H9 (cell line): Measurements from ENCODE around the gene CDH13. TPM values are rescaled to one million over a fixed set of nuclear protein-coding genes. Genes with fewer than 3 reads are reported as not detected.

ENCODE experiments used
- DNase-seq: peaks from one replicate; pipeline ENCODE4 v3.0.0-alpha.2; 2017
- H2AFZ ChIP-seq: one replicate; pipeline ENCODE4 v1.6.1; 2013; ENCODE audit warnings: mild to moderate bottlenecking, low read length, control low read depth, moderate library complexity
- H2AK5ac ChIP-seq: 2 replicates; pipeline ENCODE4 v1.6.1; 2013; ENCODE audit warnings: low read length, control low read depth, mixed read lengths; ENCODE audit not compliant: insufficient read length
- H2BK120ac ChIP-seq: one replicate; pipeline ENCODE4 v1.6.1; 2013; ENCODE audit warnings: low read depth, mild to moderate bottlenecking, low read length, control low read depth, inconsistent platforms; ENCODE audit not compliant: poor library complexity, severe bottlenecking
- H2BK12ac ChIP-seq: 2 replicates; pipeline ENCODE4 v1.6.1; 2013; ENCODE audit warnings: low read length, control low read depth, mixed read lengths, low read depth; ENCODE audit not compliant: insufficient read length
- H2BK15ac ChIP-seq: 2 replicates; pipeline ENCODE4 v1.6.1; 2013; ENCODE audit warnings: low read depth, low read length, control low read depth
- H2BK20ac ChIP-seq: one replicate; pipeline ENCODE4 v1.6.1; 2013; ENCODE audit warnings: low read depth, mild to moderate bottlenecking, low read length, control low read depth, inconsistent platforms; ENCODE audit not compliant: poor library complexity, severe bottlenecking
- H2BK5ac ChIP-seq: 2 replicates; pipeline ENCODE4 v1.6.1; 2013; ENCODE audit warnings: low read length, control low read depth, mixed read lengths; ENCODE audit not compliant: insufficient read length
- H3K14ac ChIP-seq: 2 replicates; pipeline ENCODE4 v1.6.1; 2013; ENCODE audit warnings: low read length, control low read depth; ENCODE audit not compliant: insufficient read depth
- H3K18ac ChIP-seq: 2 replicates; pipeline ENCODE4 v1.6.1; 2013; ENCODE audit warnings: low read depth, mild to moderate bottlenecking, mixed read lengths, low read length, control low read depth; ENCODE audit not compliant: insufficient read length
- H3K23ac ChIP-seq: 2 replicates; pipeline ENCODE4 v1.6.1; 2013; ENCODE audit warnings: low read length, control low read depth, mixed read lengths, low read depth; ENCODE audit not compliant: insufficient read length
- H3K23me2 ChIP-seq: 2 replicates; pipeline ENCODE4 v1.6.1; 2013; ENCODE audit warnings: low read depth, mild to moderate bottlenecking, mixed read lengths, low read length, control low read depth; ENCODE audit not compliant: insufficient read length, poor library complexity, severe bottlenecking
- H3K27ac ChIP-seq: 2 replicates; pipeline ENCODE4 v1.5.1; 2013; ENCODE audit warnings: low read length, control low read depth, mixed read lengths, low read depth; ENCODE audit not compliant: insufficient read length
- H3K27me3 ChIP-seq: 2 replicates; pipeline ENCODE4 v1.6.1; 2013; ENCODE audit warnings: low read length, control low read depth, inconsistent platforms; ENCODE audit not compliant: insufficient read depth
- H3K4ac ChIP-seq: 2 replicates; pipeline ENCODE4 v1.6.1; 2013; ENCODE audit warnings: low read depth, mild to moderate bottlenecking, control low read depth, inconsistent platforms, low read length, moderate library complexity
- H3K4me1 ChIP-seq: 2 replicates; pipeline ENCODE4 v1.6.1; 2013; ENCODE audit warnings: low read length, control low read depth, inconsistent platforms; ENCODE audit not compliant: insufficient read depth
- H3K4me2 ChIP-seq: 2 replicates; pipeline ENCODE4 v1.6.1; 2013; ENCODE audit warnings: low read length, control low read depth, mixed read lengths; ENCODE audit not compliant: insufficient read length, insufficient read depth
- H3K56ac ChIP-seq: 2 replicates; pipeline ENCODE4 v1.6.1; 2013; ENCODE audit warnings: low read depth, mild to moderate bottlenecking, mixed read lengths, low read length, control low read depth; ENCODE audit not compliant: insufficient read length
- H3K79me1 ChIP-seq: 2 replicates; pipeline ENCODE4 v1.6.1; 2013; ENCODE audit warnings: low read depth, mild to moderate bottlenecking, moderate library complexity, low read length, control low read depth, inconsistent platforms; ENCODE audit not compliant: insufficient read depth, poor library complexity, severe bottlenecking
- H3K79me2 ChIP-seq: 2 replicates; pipeline ENCODE4 v1.6.1; 2013; ENCODE audit warnings: low read length, control low read depth, inconsistent platforms; ENCODE audit not compliant: insufficient read depth
- H3K9ac ChIP-seq: 2 replicates; pipeline ENCODE4 v1.6.1; 2013; ENCODE audit warnings: low read length, control low read depth, mixed read lengths; ENCODE audit not compliant: insufficient read length; ENCODE audit errors: extremely low read depth
- H3K9me3 ChIP-seq: one replicate; pipeline ENCODE4 v1.6.1; 2013; ENCODE audit warnings: low read depth, low read length, inconsistent platforms; ENCODE audit not compliant: control insufficient read depth
- H3T11ph ChIP-seq: one replicate; pipeline ENCODE4 v1.6.1; 2013; ENCODE audit warnings: mild to moderate bottlenecking, low read length, control low read depth, inconsistent platforms
- H4K20me1 ChIP-seq: one replicate; pipeline ENCODE4 v1.6.1; 2013; ENCODE audit not compliant: control insufficient read depth, insufficient read length, insufficient read depth
- H4K5ac ChIP-seq: 2 replicates; pipeline ENCODE4 v1.6.1; 2013; ENCODE audit warnings: low read depth, mild to moderate bottlenecking, mixed read lengths, low read length, control low read depth; ENCODE audit not compliant: insufficient read length
- H4K8ac ChIP-seq: replicated peaks from 2 replicates; pipeline ENCODE4 v1.6.1; 2013; ENCODE audit warnings: low read length, control low read depth, mixed read lengths, low read depth; ENCODE audit not compliant: insufficient read length
- H4K91ac ChIP-seq: 2 replicates; pipeline ENCODE4 v1.6.1; 2013; ENCODE audit warnings: low read depth, mild to moderate bottlenecking, moderate library complexity, mixed read lengths, low read length, control low read depth; ENCODE audit not compliant: insufficient read length
- H3K27ac Mint-ChIP-seq, 3 experiments: 2 replicates in 2 of 3; 3 replicates in 1 of 3; pipeline ENCODE4 v1.8.0; 2020 to 2021; ENCODE audit warnings: mixed read lengths in 3 of 3, mild to moderate bottlenecking in 1 of 3, moderate library complexity in 1 of 3
- H3K27me3 Mint-ChIP-seq: 2 replicates; pipeline ENCODE4 v1.8.0; 2021; ENCODE audit warnings: low read depth, mild to moderate bottlenecking, moderate library complexity, mixed read lengths
- H3K36me3 Mint-ChIP-seq, 3 experiments: 2 replicates in 2 of 3; 3 replicates in 1 of 3; pipeline ENCODE4 v1.8.0; 2020 to 2021; ENCODE audit warnings: low read depth in 3 of 3, mixed read lengths in 3 of 3; ENCODE audit not compliant: insufficient read depth in 1 of 3
- H3K4me1 Mint-ChIP-seq, 2 experiments: 2 replicates each; pipeline ENCODE4 v1.8.0; 2020; ENCODE audit warnings: mixed read lengths in 2 of 2
- H3K4me3 Mint-ChIP-seq, 2 experiments: 2 replicates in 1 of 2; 3 replicates in 1 of 2; pipeline ENCODE4 v1.8.0; 2020 to 2021; ENCODE audit warnings: mild to moderate bottlenecking in 2 of 2, mixed read lengths in 2 of 2, moderate library complexity in 1 of 2
- H3K9me3 Mint-ChIP-seq, 2 experiments: 2 replicates in 1 of 2; 3 replicates in 1 of 2; pipeline ENCODE4 v1.8.0; 2020; ENCODE audit warnings: mild to moderate bottlenecking in 2 of 2, mixed read lengths in 2 of 2, moderate library complexity in 1 of 2
- CTCF ChIP-seq: fragments of 200-600 bp; sonication (generic); conservative IDR thresholded peaks from 3 replicates; pipeline ENCODE4 v1.8.0; 2021; ENCODE audit warnings: antibody characterized with exemption, mild to moderate bottlenecking
- WGBS: extraction: QIAGEN DNeasy Blood & Tissue Kit; methylation state at CpG from one replicate; pipeline ENCODE4 v1.1.7; 2013; ENCODE audit warnings: missing lambda C conversion rate, low lambda C conversion rate, mixed read lengths; ENCODE audit not compliant: insufficient read length; ENCODE audit errors: extremely low coverage; 5-methylcytosine and 5-hydroxymethylcytosine counted together
- total RNA-seq: library from RNA; stranded (reverse); gene quantifications from 2 replicates; pipeline ENCODE4 v1.2.1, GENCODE V29; 2021

CDH13 gene
- total RNA-seq, 1 experiment from 2014 or later, result 1.5 TPM

GRCh38 chr16:82660966-82661365 lies 34.2 kb downstream of the CDH13 start:
- H3K27me3 Mint-ChIP-seq, result no peaks in the 10 kb centered on the region; the same call in 1 of the 2 replicates
- Histone ChIP-seq H3K23ac (no peak overlapping the region), H3K9me3 (no peaks in the 10 kb centered on the region), H3K4me1 (no peaks in the 10 kb centered on the region), H2BK12ac (no peak overlapping the region), H4K5ac (no peak overlapping the region), H3K27me3 (no peaks in the 10 kb centered on the region), H2AK5ac (no peak overlapping the region), H3K4me2 (no peak overlapping the region), H3K14ac (no peak overlapping the region), H3K4ac (no peak overlapping the region), H4K20me1 (no peaks in the 10 kb centered on the region), H2BK20ac (no peak overlapping the region), H2BK15ac (no peak overlapping the region), H3K18ac (no peak overlapping the region), H3K56ac (no peak overlapping the region), H2BK5ac (no peak overlapping the region), H4K91ac (no peak overlapping the region), H3K23me2 (no peaks in the 10 kb centered on the region), H3T11ph (no peak overlapping the region), H2BK120ac (no peak overlapping the region), H2AFZ (no peak overlapping the region), H3K27ac (no peak overlapping the region), H3K79me1 (no peaks in the 10 kb centered on the region), H3K9ac (no peak overlapping the region), H4K8ac (no peak overlapping the region), H3K79me2 (no peaks in the 10 kb centered on the region)
- no peak for TF ChIP-seq CTCF
- no peaks in the 10 kb centered on the region for H3K36me3 Mint-ChIP-seq
- no peak overlapping the region for H3K27ac Mint-ChIP-seq
- H3K9me3 Mint-ChIP-seq, result no peaks in the 10 kb centered on the region
- peaks cover 13 to 17% of the 10 kb centered on the region in 2 experiments for H3K4me1 Mint-ChIP-seq
- WGBS, result no CpG with 5 or more reads among the region's 7 CpGs
- DNase-seq, result no peak
- no peak overlapping the region for H3K4me3 Mint-ChIP-seq
